SK-N-SH (cell line): ENCODE measurements around the gene PCGF1.

Source experiments
- CTCF ChIP-seq: fragments of 200-600 bp; sonication (generic); IDR thresholded peaks from 2 replicates; pipeline ENCODE4 v1.6.1; 2017; ENCODE audit warnings: antibody characterized with exemption, mild to moderate bottlenecking, moderate library complexity
- EZH2phosphoT487 ChIP-seq: fragments of 200-600 bp; sonication (generic); IDR thresholded peaks from 2 replicates; pipeline ENCODE4 v1.6.1; 2017; ENCODE audit warnings: low read depth, mixed run types, mild to moderate bottlenecking, antibody characterized with exemption, moderate library complexity, borderline replicate concordance
- FOSL2 ChIP-seq: IDR thresholded peaks from 2 replicates; pipeline ENCODE4 v1.4.0; 2012; ENCODE audit warnings: low read depth, mild to moderate bottlenecking, moderate library complexity, borderline replicate concordance
- JUND ChIP-seq: IDR thresholded peaks from 2 replicates; pipeline ENCODE4 v1.4.0; 2012
- MAX ChIP-seq: IDR thresholded peaks from 2 replicates; pipeline ENCODE4 v1.4.0; 2012; ENCODE audit warnings: low read depth
- MXI1 ChIP-seq: IDR thresholded peaks from 2 replicates; pipeline ENCODE4 v1.6.1; 2012; ENCODE audit warnings: mild to moderate bottlenecking, low read depth, low read length, improper control_type of control experiment
- NRF1 ChIP-seq: IDR thresholded peaks from 2 replicates; pipeline ENCODE4 v1.6.1; 2012; ENCODE audit warnings: low read depth, mild to moderate bottlenecking, low read length
- POLR2AphosphoS5 ChIP-seq: IDR thresholded peaks from 2 replicates; pipeline ENCODE4 v1.6.1; 2012; ENCODE audit warnings: low read depth, low read length
- REST ChIP-seq: IDR thresholded peaks from 2 replicates; pipeline ENCODE4 v1.6.1; 2012; ENCODE audit warnings: mild to moderate bottlenecking, low read depth, low read length, moderate library complexity
- TCF12 ChIP-seq: IDR thresholded peaks from 2 replicates; pipeline ENCODE4 v1.4.0; 2012
- USF2 ChIP-seq: fragments of 150-350 bp; IDR thresholded peaks from 2 replicates; pipeline ENCODE4 v1.6.1; 2017; ENCODE audit warnings: antibody characterized with exemption, low read length, low read depth, borderline replicate concordance

- TF ChIP-seq CTCF (no peak), POLR2AphosphoS5 (no peak), MXI1 (no peak), TCF12 (no peak), EZH2phosphoT487 (no peak), REST (no peak), USF2 (no peak), NRF1 (no peak), MAX (no peak), JUND (no peak), FOSL2 (no peak)
Observed at GRCh38 chr2:74462054-74462785, 45.3 kb downstream of the PCGF1 start.
